HCT116 (cell line): ENCODE data around the gene ENDOG.

Experiments
- EZH2 ChIP-seq: fragments of 200-600 bp; sonication (generic); IDR thresholded peaks from 2 replicates; pipeline ENCODE4 v1.6.1; 2017; ENCODE audit warnings: antibody characterized with exemption, mixed run types
- POLR2A ChIP-seq: IDR thresholded peaks from 2 replicates; pipeline ENCODE4 v1.7.0; 2011; ENCODE audit warnings: borderline replicate concordance; ENCODE audit not compliant: insufficient read depth, insufficient read length; ENCODE audit errors: extremely low read depth
- TF ChIP-seq, protein P1 (sequence below): IDR thresholded peaks from 2 replicates; pipeline ENCODE4 v1.6.1; 2012
- TF ChIP-seq, protein P2 (sequence below), 3 experiments: fragments of 200-600 bp in 1 of 3; sonication (generic) in 1 of 3; IDR thresholded peaks in 2 of 3; conservative IDR thresholded peaks in 1 of 3; 2 replicates each; pipeline ENCODE4 v1.5.1; 2012 to 2017; ENCODE audit warnings: low read depth in 2 of 3, low read length in 2 of 3, antibody characterized with exemption in 1 of 3, borderline replicate concordance in 1 of 3, control low read depth in 1 of 3, mild to moderate bottlenecking in 1 of 3, mixed read lengths in 1 of 3, mixed run types in 1 of 3, moderate library complexity in 1 of 3; ENCODE audit not compliant: insufficient read depth in 1 of 3

DNA sequence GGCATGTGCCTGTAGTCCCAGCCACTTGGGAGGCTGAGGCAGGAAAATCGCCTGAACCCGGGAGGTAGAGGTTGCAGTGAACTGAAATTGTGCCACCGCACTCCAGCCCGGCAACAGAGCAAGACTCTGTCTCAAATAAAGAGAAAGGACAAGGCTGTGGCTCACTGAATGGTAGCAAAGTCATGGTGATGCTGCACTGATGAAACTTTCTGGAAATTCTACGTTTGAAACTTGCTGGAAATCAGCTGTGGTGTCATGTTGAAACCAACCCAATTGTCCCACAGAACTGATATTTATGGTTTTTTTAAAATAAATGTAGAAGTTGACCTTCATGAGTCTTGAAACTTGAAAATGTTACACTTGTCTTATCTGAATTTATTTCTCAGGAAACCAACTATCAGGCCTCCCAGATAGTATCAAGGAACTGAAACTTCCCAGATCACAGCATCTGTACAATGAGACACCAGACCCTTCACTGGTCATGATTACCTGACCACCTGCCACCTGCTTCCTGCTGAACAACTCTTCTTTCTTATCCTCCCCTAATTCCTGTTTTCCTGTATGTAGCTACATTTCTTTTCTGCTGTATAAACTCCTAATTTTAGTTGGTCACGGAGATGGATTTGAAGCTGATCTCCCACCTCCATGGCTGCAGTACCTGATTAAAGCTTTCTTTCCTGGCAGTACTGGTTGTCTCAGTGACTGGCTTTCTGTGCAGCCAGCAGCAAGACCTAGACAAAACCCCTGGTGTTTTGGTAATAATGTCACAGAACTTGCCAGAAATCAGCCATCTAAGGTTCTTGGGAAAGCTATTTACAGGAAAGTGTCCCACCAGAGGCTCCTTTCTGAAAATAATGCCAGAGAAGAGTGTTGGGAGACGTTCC, 36.9 kb upstream of the ENDOG start:
- TF ChIP-seq POLR2A (no peak), EZH2 (no peak)
- TF ChIP-seq, protein P1, sequence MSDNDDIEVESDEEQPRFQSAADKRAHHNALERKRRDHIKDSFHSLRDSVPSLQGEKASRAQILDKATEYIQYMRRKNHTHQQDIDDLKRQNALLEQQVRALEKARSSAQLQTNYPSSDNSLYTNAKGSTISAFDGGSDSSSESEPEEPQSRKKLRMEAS = no peak
- TF ChIP-seq, protein P2, sequence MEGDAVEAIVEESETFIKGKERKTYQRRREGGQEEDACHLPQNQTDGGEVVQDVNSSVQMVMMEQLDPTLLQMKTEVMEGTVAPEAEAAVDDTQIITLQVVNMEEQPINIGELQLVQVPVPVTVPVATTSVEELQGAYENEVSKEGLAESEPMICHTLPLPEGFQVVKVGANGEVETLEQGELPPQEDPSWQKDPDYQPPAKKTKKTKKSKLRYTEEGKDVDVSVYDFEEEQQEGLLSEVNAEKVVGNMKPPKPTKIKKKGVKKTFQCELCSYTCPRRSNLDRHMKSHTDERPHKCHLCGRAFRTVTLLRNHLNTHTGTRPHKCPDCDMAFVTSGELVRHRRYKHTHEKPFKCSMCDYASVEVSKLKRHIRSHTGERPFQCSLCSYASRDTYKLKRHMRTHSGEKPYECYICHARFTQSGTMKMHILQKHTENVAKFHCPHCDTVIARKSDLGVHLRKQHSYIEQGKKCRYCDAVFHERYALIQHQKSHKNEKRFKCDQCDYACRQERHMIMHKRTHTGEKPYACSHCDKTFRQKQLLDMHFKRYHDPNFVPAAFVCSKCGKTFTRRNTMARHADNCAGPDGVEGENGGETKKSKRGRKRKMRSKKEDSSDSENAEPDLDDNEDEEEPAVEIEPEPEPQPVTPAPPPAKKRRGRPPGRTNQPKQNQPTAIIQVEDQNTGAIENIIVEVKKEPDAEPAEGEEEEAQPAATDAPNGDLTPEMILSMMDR (IDR thresholded peaks at IDR 0.05 in 2 of 3, conservative IDR thresholded peaks at IDR 0.05 in 1 of 3; ENCODE audit: borderline replicate concordance in 1 of 3, insufficient read depth in 1 of 3, low read depth in 2 of 3, low read length in 2 of 3) = no peak
